Measurements from ENCODE around the gene LCA5L. TPM values are rescaled to one million over a fixed set of nuclear protein-coding genes. Genes with fewer than 3 reads are reported as not detected.
"Not testable (repeated sequence)": the region's sequence is repeated elsewhere in the genome, so short reads cannot be mapped to it uniquely, and the experiment has no call there.

LCA5L gene
- total RNA-seq, 1 donor from 2014 or later = 0.23 TPM

- no peak overlapping the region for H3K4me3 ChIP-seq (ENCODE audit: low read depth, low read length)
- no peak for DNase-seq (ENCODE audit: low read depth)
These were observed 10.6 kb downstream of the LCA5L start for GRCh38 chr21:39434950-39435349.

GRCh38 chr21:39430954-39431353 lies 14.6 kb downstream of the LCA5L start:
- no peak for DNase-seq (ENCODE audit: low read depth)
- H3K4me3 ChIP-seq (ENCODE audit: low read depth, low read length) = no peak overlapping the region
- TF ChIP-seq CTCF (conservative IDR thresholded peaks at IDR 0.05; ENCODE audit: low read depth, low read length) = no peak

More at GRCh38 chr21:39434950-39435349, 10.6 kb downstream of the LCA5L start:
- TF ChIP-seq CTCF (conservative IDR thresholded peaks at IDR 0.05; ENCODE audit: low read depth, low read length) = no peak

GRCh38 chr21:39430457-39430856 lies 15.1 kb downstream of the LCA5L start:
- no peak for TF ChIP-seq CTCF (conservative IDR thresholded peaks at IDR 0.05; ENCODE audit: low read depth, low read length)
- no peak overlapping the region for H3K4me3 ChIP-seq (ENCODE audit: low read depth, low read length)
- DNase-seq (ENCODE audit: low read depth) = no peak

GRCh38 chr21:39430016-39430415 lies 15.6 kb downstream of the LCA5L start:
- TF ChIP-seq CTCF (conservative IDR thresholded peaks at IDR 0.05; ENCODE audit: low read depth, low read length) = no peak
- DNase-seq (ENCODE audit: low read depth) = no peak
- H3K4me3 ChIP-seq (ENCODE audit: low read depth, low read length) = no peak overlapping the region

- no peak for DNase-seq (ENCODE audit: low read depth)
- TF ChIP-seq CTCF (conservative IDR thresholded peaks at IDR 0.05; ENCODE audit: low read depth, low read length) = no peak
- H3K4me3 ChIP-seq (ENCODE audit: low read depth, low read length) = no peak overlapping the region
These were observed 16.1 kb downstream of the LCA5L start for GRCh38 chr21:39429445-39429844.

GRCh38 chr21:39422527-39423241 lies 22.9 kb downstream of the LCA5L start:
- no peak for DNase-seq (ENCODE audit: low read depth)
- no peak for TF ChIP-seq CTCF (conservative IDR thresholded peaks at IDR 0.05; ENCODE audit: low read depth, low read length)
- H3K4me3 ChIP-seq (ENCODE audit: low read depth, low read length) = no peak overlapping the region

- not testable (repeated sequence) for H3K4me3 ChIP-seq (ENCODE audit: low read depth, low read length); DNase-seq (ENCODE audit: low read depth)
These were observed 26.4 kb downstream of the LCA5L start for GRCh38 chr21:39419204-39419603.
